ENCODE measurements around the gene OPN1SW.
A peak's percentile ranks its signal among the peaks of the same experiment; 100 is the strongest.

Gene OPN1SW

DNA sequence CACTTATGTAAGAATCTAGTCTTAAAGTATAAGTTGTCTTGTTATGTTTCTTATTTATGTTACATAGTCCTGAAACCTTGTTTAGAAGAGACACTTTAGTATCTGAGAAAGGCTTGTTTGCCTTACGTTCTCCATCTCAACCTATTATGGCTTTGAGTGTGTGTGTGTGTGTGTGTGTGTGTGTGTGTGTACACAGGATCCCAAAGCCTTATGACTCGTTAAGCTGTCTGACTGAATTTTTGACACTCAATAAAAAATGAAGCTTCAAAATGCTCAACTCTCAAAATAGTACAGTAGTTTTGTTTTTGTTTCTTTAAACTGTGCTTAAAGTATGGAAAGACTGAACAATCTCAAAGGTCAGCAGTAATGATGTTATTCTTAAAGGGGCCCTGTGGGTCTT lies 18.4 kb downstream of the OPN1SW start:
- TF ChIP-seq, protein P1, sequence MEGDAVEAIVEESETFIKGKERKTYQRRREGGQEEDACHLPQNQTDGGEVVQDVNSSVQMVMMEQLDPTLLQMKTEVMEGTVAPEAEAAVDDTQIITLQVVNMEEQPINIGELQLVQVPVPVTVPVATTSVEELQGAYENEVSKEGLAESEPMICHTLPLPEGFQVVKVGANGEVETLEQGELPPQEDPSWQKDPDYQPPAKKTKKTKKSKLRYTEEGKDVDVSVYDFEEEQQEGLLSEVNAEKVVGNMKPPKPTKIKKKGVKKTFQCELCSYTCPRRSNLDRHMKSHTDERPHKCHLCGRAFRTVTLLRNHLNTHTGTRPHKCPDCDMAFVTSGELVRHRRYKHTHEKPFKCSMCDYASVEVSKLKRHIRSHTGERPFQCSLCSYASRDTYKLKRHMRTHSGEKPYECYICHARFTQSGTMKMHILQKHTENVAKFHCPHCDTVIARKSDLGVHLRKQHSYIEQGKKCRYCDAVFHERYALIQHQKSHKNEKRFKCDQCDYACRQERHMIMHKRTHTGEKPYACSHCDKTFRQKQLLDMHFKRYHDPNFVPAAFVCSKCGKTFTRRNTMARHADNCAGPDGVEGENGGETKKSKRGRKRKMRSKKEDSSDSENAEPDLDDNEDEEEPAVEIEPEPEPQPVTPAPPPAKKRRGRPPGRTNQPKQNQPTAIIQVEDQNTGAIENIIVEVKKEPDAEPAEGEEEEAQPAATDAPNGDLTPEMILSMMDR (IDR thresholded peaks at IDR 0.05; ENCODE audit: poor library complexity, severe bottlenecking), result no peak
- peaks cover 2% of the 10 kb centered on the region for H3K9me3 ChIP-seq (ENCODE audit: severe bottlenecking)
- no peaks in the 10 kb centered on the region for H3K27me3 ChIP-seq (ENCODE audit: insufficient read depth, poor library complexity, severe bottlenecking)
- no peaks in the 10 kb centered on the region for H3K4me1 ChIP-seq (ENCODE audit: insufficient read depth, poor library complexity, severe bottlenecking)
- H3K36me3 ChIP-seq (ENCODE audit: low read depth), result peaks cover 100% of the 10 kb centered on the region
- no peak overlapping the region for H3K4me3 ChIP-seq (ENCODE audit: severe bottlenecking)
- DNase-seq (ENCODE audit: low spot score) (no peak), ATAC-seq (ENCODE audit: low read depth) (no peak)
- no peak overlapping the region for H3K27ac ChIP-seq (ENCODE audit: poor library complexity, severe bottlenecking)

DNA sequence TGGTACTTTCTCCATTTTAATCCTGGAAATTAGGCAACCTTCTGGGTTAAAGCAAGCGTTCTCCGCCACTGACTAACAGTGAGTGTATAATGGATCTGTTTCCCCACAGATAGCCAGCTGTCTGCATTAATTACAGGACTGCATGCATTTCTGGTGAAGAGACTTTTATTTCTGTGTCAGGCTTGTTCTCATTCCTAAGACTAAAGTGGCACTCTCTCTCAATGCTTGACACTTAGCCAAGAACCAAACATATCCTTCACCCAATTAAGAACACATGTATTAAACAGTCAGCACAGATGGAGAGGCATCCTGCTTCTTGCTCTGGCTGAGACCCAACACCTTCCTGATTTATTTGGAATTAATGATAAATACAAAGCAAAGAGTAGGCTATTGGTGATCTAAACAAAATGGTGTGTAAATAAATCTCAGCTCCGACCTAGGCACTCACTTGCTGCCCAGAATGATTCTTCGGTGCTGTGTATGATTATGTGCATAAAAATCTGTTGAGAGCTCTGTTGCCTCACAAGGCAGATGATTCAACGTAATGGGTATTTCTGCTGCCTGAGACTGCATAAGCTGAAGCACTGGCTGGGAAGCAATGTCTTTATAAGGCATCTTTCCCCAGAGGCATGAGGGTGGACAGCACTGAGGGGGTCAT lies 19.6 kb downstream of the OPN1SW start:
- DNase-seq (ENCODE audit: low spot score), result no peak
- peak; percentile 38; the same call in 1 of the 3 replicates for ATAC-seq (ENCODE audit: low read depth)
- Histone ChIP-seq H3K4me1 (ENCODE audit: insufficient read depth, poor library complexity, severe bottlenecking) (no peaks in the 10 kb centered on the region), H3K27ac (ENCODE audit: poor library complexity, severe bottlenecking) (no peak overlapping the region), H3K27me3 (ENCODE audit: insufficient read depth, poor library complexity, severe bottlenecking) (no peaks in the 10 kb centered on the region), H3K36me3 (ENCODE audit: low read depth) (peaks cover 100% of the 10 kb centered on the region), H3K9me3 (ENCODE audit: severe bottlenecking) (peaks cover 2% of the 10 kb centered on the region), H3K4me3 (ENCODE audit: severe bottlenecking) (no peak overlapping the region)
- TF ChIP-seq, protein P1 (IDR thresholded peaks at IDR 0.05; ENCODE audit: poor library complexity, severe bottlenecking), result no peak

DNA sequence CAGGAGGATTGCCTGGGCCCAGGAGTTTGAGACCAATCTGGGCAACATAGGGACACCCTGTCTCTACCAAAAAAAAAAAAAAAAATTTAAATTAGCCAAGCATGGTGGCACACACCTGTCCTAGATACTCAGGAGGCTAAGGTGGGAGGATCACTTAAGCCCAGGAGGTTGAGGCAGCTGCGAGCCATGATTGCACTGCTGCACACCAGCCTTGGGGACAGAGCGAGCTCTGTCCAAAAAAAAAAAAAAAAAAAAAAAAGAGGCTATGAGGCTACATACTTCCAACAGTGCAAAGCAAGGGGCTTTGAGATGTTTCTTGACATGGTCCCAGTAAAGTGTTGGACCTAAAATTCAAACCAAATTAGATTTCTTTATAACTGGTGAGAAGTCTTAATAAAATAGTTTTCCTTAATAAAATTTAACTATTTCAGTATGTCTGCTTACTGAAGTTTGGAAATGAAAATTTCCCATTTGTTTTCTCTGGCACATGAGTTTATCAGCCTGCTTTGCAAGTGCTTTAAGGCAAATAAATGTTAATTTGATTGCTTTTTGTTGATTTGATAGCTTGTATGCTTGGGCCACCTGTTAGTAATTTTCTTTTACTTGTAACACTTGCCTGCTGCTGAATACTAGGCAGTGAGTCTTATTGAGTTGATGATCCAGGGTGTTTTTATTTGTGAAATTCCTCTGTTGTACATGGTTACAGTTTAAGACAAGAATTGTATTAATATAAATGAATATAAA lies 20.3 kb downstream of the OPN1SW start:
- H3K4me1 ChIP-seq (ENCODE audit: insufficient read depth, poor library complexity, severe bottlenecking), result no peaks in the 10 kb centered on the region
- DNase-seq (ENCODE audit: low spot score), result no peak
- H3K9me3 ChIP-seq (ENCODE audit: severe bottlenecking), result peaks cover 2% of the 10 kb centered on the region
- H3K27me3 ChIP-seq (ENCODE audit: insufficient read depth, poor library complexity, severe bottlenecking), result no peaks in the 10 kb centered on the region
- H3K36me3 ChIP-seq (ENCODE audit: low read depth), result peaks cover 100% of the 10 kb centered on the region
- TF ChIP-seq, protein P1 (IDR thresholded peaks at IDR 0.05; ENCODE audit: poor library complexity, severe bottlenecking), result no peak
- H3K4me3 ChIP-seq (ENCODE audit: severe bottlenecking), result no peak overlapping the region
- no peak for ATAC-seq (ENCODE audit: low read depth)
- H3K27ac ChIP-seq (ENCODE audit: poor library complexity, severe bottlenecking), result no peak overlapping the region

DNA sequence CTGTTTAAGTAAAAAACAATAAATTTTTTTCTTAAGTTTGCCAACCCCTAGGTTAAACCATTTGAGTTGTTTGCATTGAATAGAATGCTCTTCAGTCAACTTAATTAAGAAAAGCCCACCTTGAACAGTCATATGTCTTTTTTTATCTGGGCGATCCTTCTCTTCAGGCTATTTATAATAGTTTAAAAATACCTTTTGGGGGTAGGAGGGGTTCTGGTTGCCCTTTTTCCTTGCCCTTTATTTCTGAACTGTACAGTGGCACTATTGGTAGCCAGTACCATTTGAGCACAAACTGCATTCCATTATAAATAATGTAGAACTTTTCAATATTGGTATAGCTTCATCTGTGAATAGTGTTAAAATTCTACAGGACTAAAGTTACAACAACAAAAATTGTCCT lies 23.3 kb downstream of the OPN1SW start:
- ATAC-seq (ENCODE audit: low read depth) (no peak), DNase-seq (ENCODE audit: low spot score) (no peak)
- peaks cover 100% of the 10 kb centered on the region for H3K36me3 ChIP-seq (ENCODE audit: low read depth)
- no peak overlapping the region for H3K27ac ChIP-seq (ENCODE audit: poor library complexity, severe bottlenecking)
- no peaks in the 10 kb centered on the region for H3K27me3 ChIP-seq (ENCODE audit: insufficient read depth, poor library complexity, severe bottlenecking)
- peaks cover 2% of the 10 kb centered on the region for H3K9me3 ChIP-seq (ENCODE audit: severe bottlenecking)
- H3K4me3 ChIP-seq (ENCODE audit: severe bottlenecking), result no peak overlapping the region
- TF ChIP-seq, protein P1 (IDR thresholded peaks at IDR 0.05; ENCODE audit: poor library complexity, severe bottlenecking), result no peak
- no peaks in the 10 kb centered on the region for H3K4me1 ChIP-seq (ENCODE audit: insufficient read depth, poor library complexity, severe bottlenecking)
